Mesendoderm (in vitro differentiated cells): ENCODE measurements around the gene SEH1L.
A peak's percentile ranks its signal among the peaks of the same experiment; 100 is the strongest.

Source experiments
- DNase-seq: peaks from one replicate; pipeline ENCODE4 v3.0.0; 2013
- H2AK5ac ChIP-seq: 2 replicates; pipeline ENCODE4 v1.6.1; 2013; ENCODE audit warnings: low read length, inconsistent platforms
- H2BK120ac ChIP-seq: 2 replicates; pipeline ENCODE4 v1.6.1; 2013; ENCODE audit warnings: low read depth, mild to moderate bottlenecking, low read length, moderate library complexity, mixed read lengths
- H2BK15ac ChIP-seq: replicated peaks from 2 replicates; pipeline ENCODE4 v1.6.1; 2013; ENCODE audit warnings: low read depth, mild to moderate bottlenecking, moderate library complexity
- H2BK5ac ChIP-seq: 2 replicates; pipeline ENCODE4 v1.6.1; 2013; ENCODE audit warnings: low read length, inconsistent platforms
- H3K18ac ChIP-seq: 2 replicates; pipeline ENCODE4 v1.6.1; 2013; ENCODE audit warnings: mild to moderate bottlenecking, low read length, mixed read lengths
- H3K23ac ChIP-seq: one replicate; pipeline ENCODE4 v1.6.1; 2013; ENCODE audit warnings: low read length
- H3K27ac ChIP-seq: 2 replicates; pipeline ENCODE4 v1.5.1; 2013; ENCODE audit warnings: low read depth, mild to moderate bottlenecking, inconsistent platforms, low read length, moderate library complexity
- H3K27me3 ChIP-seq: 2 replicates; pipeline ENCODE4 v1.6.1; 2013; ENCODE audit warnings: low read length, control low read depth, mild to moderate bottlenecking, inconsistent platforms; ENCODE audit not compliant: insufficient read depth, poor library complexity
- H3K36me3 ChIP-seq: 2 replicates; pipeline ENCODE4 v1.6.1; 2013; ENCODE audit warnings: low read length, inconsistent platforms; ENCODE audit not compliant: control insufficient read depth, insufficient read depth
- H3K4ac ChIP-seq: one replicate; pipeline ENCODE4 v1.6.1; 2013; ENCODE audit warnings: low read depth, mild to moderate bottlenecking, low read length, moderate library complexity
- H3K4me1 ChIP-seq: 2 replicates; pipeline ENCODE4 v1.6.1; 2013; ENCODE audit warnings: low read depth, low read length, inconsistent platforms; ENCODE audit not compliant: control insufficient read depth
- H3K4me2 ChIP-seq: 2 replicates; pipeline ENCODE4 v1.6.1; 2013; ENCODE audit warnings: low read length
- H3K4me3 ChIP-seq: 2 replicates; pipeline ENCODE4 v1.5.1; 2013; ENCODE audit warnings: mild to moderate bottlenecking, low read length
- H3K56ac ChIP-seq: one replicate; pipeline ENCODE4 v1.6.1; 2013; ENCODE audit warnings: low read length
- H3K79me1 ChIP-seq: 2 replicates; pipeline ENCODE4 v1.6.1; 2013; ENCODE audit warnings: low read length, inconsistent platforms
- H3K79me2 ChIP-seq: 2 replicates; pipeline ENCODE4 v1.6.1; 2013; ENCODE audit warnings: mild to moderate bottlenecking, low read length; ENCODE audit not compliant: control insufficient read depth, insufficient read depth
- H3K9ac ChIP-seq: 2 replicates; pipeline ENCODE4 v1.6.1; 2013; ENCODE audit warnings: low read length, inconsistent platforms
- H4K5ac ChIP-seq: one replicate; pipeline ENCODE4 v1.6.1; 2013; ENCODE audit warnings: low read length
- H4K8ac ChIP-seq: one replicate; pipeline ENCODE4 v1.6.1; 2013; ENCODE audit warnings: low read depth, mild to moderate bottlenecking, control low read depth, low read length, moderate library complexity
- WGBS: extraction: QIAGEN DNeasy Blood & Tissue Kit; methylation state at CpG from one replicate; pipeline ENCODE4 v1.1.7; 2013; ENCODE audit warnings: low lambda C conversion rate, missing lambda C conversion rate; ENCODE audit not compliant: insufficient coverage; ENCODE audit errors: extremely low coverage; 5-methylcytosine and 5-hydroxymethylcytosine counted together

The SEH1L gene

GRCh38 chr18:12998332-12999060, 50.7 kb downstream of the SEH1L start:
- Histone ChIP-seq H3K36me3 (no peaks in the 10 kb centered on the region), H2BK120ac (no peak overlapping the region), H3K27ac (no peak overlapping the region), H3K4me2 (no peak overlapping the region), H3K79me1 (peaks cover 19% of the 10 kb centered on the region), H3K56ac (no peak overlapping the region), H3K9ac (no peak overlapping the region), H2BK15ac (no peak overlapping the region), H3K18ac (no peak overlapping the region), H4K5ac (no peak overlapping the region), H2AK5ac (no peak overlapping the region), H2BK5ac (no peak overlapping the region), H3K23ac (no peak overlapping the region), H3K4me1 (peaks cover 9% of the 10 kb centered on the region), H3K4ac (no peak overlapping the region), H3K4me3 (no peak overlapping the region), H4K8ac (no peak overlapping the region), H3K27me3 (no peaks in the 10 kb centered on the region), H3K79me2 (peaks cover 38% of the 10 kb centered on the region)
- no peak for DNase-seq
- WGBS = no CpG with 5 or more reads among the region's 6 CpGs

GRCh38 chr18:13003466-13003896, 55.7 kb downstream of the SEH1L start:
- no peak overlapping the region for H3K4ac ChIP-seq
- H2BK15ac ChIP-seq = no peak overlapping the region
- H2BK120ac ChIP-seq = no peak overlapping the region
- peak; percentile 98 for DNase-seq
- H3K27me3 ChIP-seq = no peaks in the 10 kb centered on the region
- WGBS = no CpG with 5 or more reads among the region's 7 CpGs
- peak overlapping the region; percentile 42 for H3K56ac ChIP-seq
- peaks cover 23% of the 10 kb centered on the region for H3K79me1 ChIP-seq
- H3K9ac ChIP-seq = no peak overlapping the region
- H3K79me2 ChIP-seq = peaks cover 3% of the 10 kb centered on the region
- H3K4me1 ChIP-seq = no peaks in the 10 kb centered on the region
- no peak overlapping the region for H4K8ac ChIP-seq
- H3K4me2 ChIP-seq = no peak overlapping the region
- no peak overlapping the region for H2BK5ac ChIP-seq
- H3K23ac ChIP-seq = no peak overlapping the region
- H4K5ac ChIP-seq = no peak overlapping the region
- no peaks in the 10 kb centered on the region for H3K36me3 ChIP-seq
- no peak overlapping the region for H3K18ac ChIP-seq
- H3K27ac ChIP-seq = no peak overlapping the region
- H3K4me3 ChIP-seq = no peak overlapping the region
- H2AK5ac ChIP-seq = peak overlapping the region; percentile 51

GRCh38 chr18:13004396-13004795, 56.6 kb downstream of the SEH1L start:
- Histone ChIP-seq H3K79me2 (peaks cover 3% of the 10 kb centered on the region), H3K4me3 (no peak overlapping the region), H3K23ac (no peak overlapping the region), H3K4me1 (no peaks in the 10 kb centered on the region), H3K27ac (no peak overlapping the region), H3K18ac (no peak overlapping the region), H4K8ac (no peak overlapping the region), H2BK120ac (no peak overlapping the region), H3K4ac (no peak overlapping the region), H3K4me2 (no peak overlapping the region), H3K27me3 (no peaks in the 10 kb centered on the region), H2BK5ac (no peak overlapping the region), H4K5ac (no peak overlapping the region), H2AK5ac (no peak overlapping the region), H3K36me3 (no peaks in the 10 kb centered on the region), H2BK15ac (no peak overlapping the region), H3K56ac (no peak overlapping the region), H3K79me1 (peaks cover 23% of the 10 kb centered on the region), H3K9ac (no peak overlapping the region)
- 100% methylated on average over 1 of the region's 8 CpGs for WGBS
- DNase-seq = no peak

GRCh38 chr18:13005289-13005688, 57.5 kb downstream of the SEH1L start:
- no peak overlapping the region for H3K56ac ChIP-seq
- no peak overlapping the region for H4K5ac ChIP-seq
- H3K79me2 ChIP-seq = peaks cover 3% of the 10 kb centered on the region
- no peak overlapping the region for H3K4me2 ChIP-seq
- no CpG with 5 or more reads among the region's 1 CpG for WGBS
- no peak for DNase-seq
- no peak overlapping the region for H3K4ac ChIP-seq
- no peak overlapping the region for H2BK5ac ChIP-seq
- H3K79me1 ChIP-seq = peaks cover 23% of the 10 kb centered on the region
- H3K36me3 ChIP-seq = no peaks in the 10 kb centered on the region
- no peak overlapping the region for H3K23ac ChIP-seq
- H2AK5ac ChIP-seq = no peak overlapping the region
- no peak overlapping the region for H3K18ac ChIP-seq
- no peak overlapping the region for H3K9ac ChIP-seq
- no peak overlapping the region for H2BK15ac ChIP-seq
- H2BK120ac ChIP-seq = no peak overlapping the region
- H3K4me3 ChIP-seq = no peak overlapping the region
- H3K27me3 ChIP-seq = no peaks in the 10 kb centered on the region
- H4K8ac ChIP-seq = no peak overlapping the region
- no peak overlapping the region for H3K27ac ChIP-seq
- no peaks in the 10 kb centered on the region for H3K4me1 ChIP-seq

- no peaks in the 10 kb centered on the region for H3K4me1 ChIP-seq
- H3K27me3 ChIP-seq = no peaks in the 10 kb centered on the region
- H3K56ac ChIP-seq = no peak overlapping the region
- no peak overlapping the region for H4K8ac ChIP-seq
- no peak overlapping the region for H3K9ac ChIP-seq
- no peak overlapping the region for H2AK5ac ChIP-seq
- H2BK120ac ChIP-seq = no peak overlapping the region
- H3K4me3 ChIP-seq = no peak overlapping the region
- H2BK5ac ChIP-seq = no peak overlapping the region
- no peak overlapping the region for H4K5ac ChIP-seq
- H3K4ac ChIP-seq = no peak overlapping the region
- H3K23ac ChIP-seq = no peak overlapping the region
- WGBS = no CpG with 5 or more reads among the region's 12 CpGs
- no peak overlapping the region for H3K18ac ChIP-seq
- no peak for DNase-seq
- H2BK15ac ChIP-seq = no peak overlapping the region
- peaks cover 23% of the 10 kb centered on the region for H3K79me1 ChIP-seq
- no peak overlapping the region for H3K27ac ChIP-seq
- no peaks in the 10 kb centered on the region for H3K36me3 ChIP-seq
- peaks cover 3% of the 10 kb centered on the region for H3K79me2 ChIP-seq
- no peak overlapping the region for H3K4me2 ChIP-seq
Observed at GRCh38 chr18:13006531-13007247, 58.9 kb downstream of the SEH1L start.
